Occipital lobe (tissue), 2 donors: ENCODE data around the gene RGS9BP. TPM values are rescaled to one million over a fixed set of nuclear protein-coding genes. Genes with fewer than 3 reads are reported as not detected.
"Not testable (repeated sequence)": the region's sequence is repeated elsewhere in the genome, so short reads cannot be mapped to it uniquely, and the experiment has no call there.

Experiments used
- DNase-seq: peaks from one replicate; lab custom pipeline; 2025; lab: John Stamatoyannopoulos, UW
- total RNA-seq: library from RNA; depleted of rRNA; stranded (reverse); fragments of >200 nt; gene quantifications from one replicate; pipeline ENCODE4 v1.2.3, GENCODE V29; 2014

RGS9BP gene
- total RNA-seq, 1 donor from 2014 or later: 0.78 TPM

DNA sequence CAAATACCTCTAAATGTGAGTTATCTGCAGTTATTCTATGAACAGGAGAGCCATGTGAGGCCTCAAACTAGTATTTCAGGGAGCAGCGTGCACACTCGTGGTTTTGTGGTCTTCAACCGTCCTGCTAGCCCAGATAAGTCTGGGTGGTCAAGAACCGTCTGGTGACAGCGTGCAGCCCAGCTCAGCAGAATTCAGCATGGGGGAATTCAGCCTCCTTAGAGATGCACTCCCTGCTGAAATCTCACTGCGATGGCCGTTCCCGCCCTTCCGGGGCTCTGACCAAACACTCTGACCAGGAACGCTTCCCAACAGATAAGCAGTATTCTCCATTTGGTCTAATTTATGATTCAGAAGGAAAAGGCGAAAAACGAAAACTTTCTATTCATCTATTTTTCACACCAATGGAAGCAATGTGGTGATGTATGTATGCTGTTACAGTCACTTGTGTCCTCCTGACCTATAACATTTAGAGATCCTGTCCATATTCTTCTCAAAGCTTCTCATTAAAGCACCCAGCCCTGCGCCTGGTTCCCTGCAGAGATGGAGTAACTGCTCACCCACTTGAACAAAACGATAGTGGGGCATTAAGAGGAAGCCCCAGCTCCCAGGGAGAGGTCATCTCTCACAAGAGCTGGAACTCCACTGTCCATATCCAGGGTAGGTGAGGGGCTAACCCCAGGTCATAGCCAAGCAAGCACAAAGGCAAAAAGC is 3.6 kb upstream of the RGS9BP start:
- DNase-seq: no peak

DNA sequence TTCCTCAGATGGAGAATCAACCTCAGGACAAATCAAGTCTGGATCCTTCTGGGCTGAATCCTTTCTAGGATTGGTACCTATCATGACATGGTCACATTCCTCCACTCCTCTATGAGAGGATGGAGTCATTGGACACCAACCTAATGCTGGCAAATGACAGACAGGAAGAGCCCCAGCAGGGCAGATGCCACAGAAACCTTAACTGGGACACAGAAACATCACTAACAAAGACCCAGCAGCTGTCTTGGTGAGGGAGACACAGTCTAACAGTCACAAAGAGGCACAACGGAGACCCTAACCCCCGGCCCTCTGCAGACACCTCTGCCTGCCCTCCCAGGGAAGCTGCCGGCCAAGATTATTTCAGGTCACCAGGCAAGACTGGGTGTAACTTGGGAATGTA is 2.8 kb upstream of the RGS9BP start:
- no peak for DNase-seq

DNA sequence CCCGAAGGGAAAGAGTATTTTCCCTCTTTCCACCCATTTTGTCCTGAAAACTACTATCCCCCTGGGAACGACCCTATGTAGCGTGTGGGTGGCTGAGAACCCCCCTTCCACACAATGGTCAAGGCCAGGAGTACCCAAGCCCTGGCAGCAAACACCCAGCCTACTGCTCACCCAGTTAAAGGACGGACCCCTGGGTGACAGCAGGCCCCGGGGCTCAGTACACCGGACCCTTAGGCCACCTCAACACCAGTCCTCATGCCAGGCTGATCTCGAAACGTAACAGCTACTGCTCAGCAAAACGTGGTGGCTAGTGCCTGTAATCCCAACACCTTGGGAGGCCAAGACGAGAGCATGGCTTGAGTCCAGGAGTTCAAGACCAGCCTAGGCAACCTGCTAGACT is 2.1 kb upstream of the RGS9BP start:
- DNase-seq: no peak

DNA sequence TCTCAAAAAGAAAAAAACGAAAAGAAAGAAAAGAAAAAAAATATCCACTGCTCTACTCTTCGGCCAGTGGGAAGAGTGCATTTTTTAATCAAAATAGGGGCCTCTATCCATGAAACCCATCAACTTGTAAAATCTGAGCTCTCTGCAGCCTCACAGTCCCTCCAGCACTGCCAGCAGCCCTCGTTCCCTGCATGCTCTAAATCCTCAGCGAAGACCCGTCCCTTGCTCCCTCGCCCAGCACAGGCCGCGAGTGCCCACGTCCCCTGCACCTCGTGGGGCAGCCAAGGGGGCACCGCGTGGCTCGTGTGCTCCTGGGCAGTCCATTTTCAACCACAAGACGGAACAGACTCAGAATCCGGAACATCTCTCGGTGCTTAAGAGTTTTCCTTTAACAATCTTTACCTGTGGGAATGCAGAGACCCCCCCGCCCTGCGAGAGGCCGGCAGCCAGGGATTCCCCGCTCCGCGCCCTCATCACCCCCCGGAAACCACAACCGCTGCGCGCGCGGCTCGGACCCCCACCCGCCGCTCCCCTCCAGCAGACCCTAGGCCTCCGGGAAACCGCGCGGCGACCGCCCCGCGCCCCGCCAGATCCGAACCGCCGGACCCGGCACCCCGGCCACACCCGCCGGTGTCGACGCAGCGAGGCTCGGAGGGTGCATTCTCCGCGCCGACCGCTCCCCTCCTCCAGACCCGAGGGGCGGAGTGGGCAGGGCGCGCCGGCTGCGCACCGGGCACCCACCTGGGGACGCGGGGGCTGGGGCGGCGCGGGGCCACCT is 1.3 kb upstream of the RGS9BP start:
- DNase-seq: no peak

DNA sequence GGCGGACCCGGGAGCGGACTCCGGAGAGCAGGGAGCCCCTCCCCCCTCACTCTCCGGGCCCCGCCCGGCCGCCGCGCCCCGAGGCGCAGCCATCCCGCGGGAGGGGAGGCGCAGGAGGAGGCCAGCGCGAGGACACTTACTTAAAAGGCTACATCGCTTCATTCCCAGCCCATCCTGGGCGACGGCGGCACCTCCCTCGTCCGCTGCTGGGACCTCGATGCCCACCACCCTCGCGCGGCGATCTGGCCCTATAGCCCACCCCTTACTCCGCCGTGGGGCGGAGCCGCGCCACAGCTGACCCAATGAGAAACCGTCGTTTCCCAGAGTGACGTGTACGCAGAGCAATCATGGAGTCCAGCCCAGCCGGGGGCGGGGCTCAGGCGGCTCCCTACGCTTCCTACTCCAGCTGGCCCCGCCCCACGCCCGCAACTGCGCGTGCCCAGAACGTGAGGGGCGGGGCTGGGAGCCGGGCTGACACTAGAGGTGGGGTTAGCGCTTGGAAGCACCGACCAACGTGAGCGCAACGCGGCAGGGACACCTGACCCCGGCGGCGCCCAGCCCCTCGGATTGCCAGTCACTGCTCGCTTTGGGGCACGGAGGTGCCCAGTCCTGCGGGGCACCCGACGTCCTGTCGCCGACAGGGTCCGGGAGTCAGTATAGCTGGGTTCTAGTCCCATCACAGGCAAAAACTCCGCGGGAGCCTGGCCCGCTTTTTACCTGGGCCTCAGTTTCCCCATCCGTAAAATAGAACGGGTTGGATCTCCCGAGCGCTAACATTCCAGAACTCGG is 523 bp upstream of the RGS9BP start, which contains the start of gene ANKRD27:
ANKRD27 (minus strand) TSS at position 250 of the 789 bp plus-strand sequence. CDS start 16,165 bp downstream, outside the sequence.
- DNase-seq: peak; percentile 97

DNA sequence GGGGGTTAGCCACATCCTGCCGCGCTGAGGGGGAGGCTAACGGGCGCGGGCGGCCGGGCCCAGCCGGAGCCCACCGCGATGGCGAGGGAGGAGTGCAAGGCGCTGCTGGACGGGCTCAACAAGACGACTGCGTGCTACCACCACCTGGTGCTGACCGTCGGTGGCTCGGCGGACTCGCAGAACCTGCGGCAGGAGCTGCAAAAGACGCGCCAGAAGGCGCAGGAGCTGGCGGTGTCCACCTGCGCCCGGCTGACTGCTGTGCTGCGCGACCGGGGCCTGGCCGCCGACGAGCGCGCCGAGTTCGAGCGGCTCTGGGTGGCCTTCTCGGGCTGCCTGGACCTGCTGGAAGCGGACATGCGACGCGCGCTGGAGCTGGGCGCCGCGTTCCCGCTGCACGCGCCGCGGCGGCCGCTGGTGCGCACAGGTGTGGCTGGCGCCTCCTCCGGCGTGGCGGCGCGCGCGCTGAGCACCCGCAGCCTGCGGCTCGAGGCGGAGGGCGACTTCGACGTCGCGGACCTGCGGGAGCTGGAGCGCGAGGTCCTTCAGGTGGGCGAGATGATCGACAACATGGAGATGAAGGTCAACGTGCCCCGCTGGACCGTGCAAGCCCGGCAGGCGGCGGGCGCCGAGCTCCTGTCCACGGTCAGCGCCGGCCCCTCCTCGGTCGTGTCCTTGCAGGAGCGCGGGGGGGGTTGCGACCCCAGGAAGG is 692 bp downstream of the RGS9BP start:
- no peak for DNase-seq

DNA sequence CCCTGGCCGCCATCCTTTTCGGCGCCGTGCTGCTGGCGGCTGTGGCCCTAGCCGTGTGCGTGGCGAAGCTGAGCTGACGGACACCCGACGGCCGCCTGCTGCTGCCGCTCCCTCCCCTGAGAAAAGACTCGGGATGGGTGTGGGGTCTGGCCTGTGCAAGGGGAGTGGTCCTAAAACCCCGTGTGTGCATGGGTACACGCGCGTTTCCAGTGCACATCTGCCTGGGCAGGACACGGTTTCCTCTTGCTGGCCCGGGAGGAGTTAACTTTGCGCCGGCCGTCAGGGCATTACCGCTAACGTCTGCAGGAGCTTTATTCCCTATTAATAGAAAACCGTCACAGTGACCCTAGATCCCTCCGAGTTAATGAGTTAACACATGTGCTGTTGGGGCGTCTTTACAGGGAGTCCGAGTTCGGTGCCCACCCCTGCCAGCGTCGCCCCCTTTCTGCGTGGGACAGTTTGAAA is 1.3 kb downstream of the RGS9BP start:
- no peak for DNase-seq

DNA sequence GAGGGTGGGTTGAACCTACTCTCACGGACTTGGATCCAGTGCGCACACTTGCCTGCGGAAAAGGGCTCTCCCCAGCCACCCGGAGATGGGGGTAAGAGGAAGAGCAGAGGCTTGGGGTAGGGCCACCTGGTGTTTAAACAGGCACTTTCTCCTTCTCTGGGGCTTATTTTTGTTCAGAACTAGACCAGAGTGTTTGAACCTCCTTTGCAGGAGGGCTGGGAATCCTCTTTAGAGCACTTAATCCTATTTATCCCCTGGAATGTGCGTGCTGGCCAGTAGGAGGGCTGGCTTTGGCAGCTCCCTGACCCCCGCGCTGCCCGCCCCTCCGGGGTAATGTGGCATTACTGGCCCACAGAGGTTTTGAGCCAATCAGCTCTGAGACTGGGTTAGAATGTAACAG is 2.0 kb downstream of the RGS9BP start:
- no peak for DNase-seq

DNA sequence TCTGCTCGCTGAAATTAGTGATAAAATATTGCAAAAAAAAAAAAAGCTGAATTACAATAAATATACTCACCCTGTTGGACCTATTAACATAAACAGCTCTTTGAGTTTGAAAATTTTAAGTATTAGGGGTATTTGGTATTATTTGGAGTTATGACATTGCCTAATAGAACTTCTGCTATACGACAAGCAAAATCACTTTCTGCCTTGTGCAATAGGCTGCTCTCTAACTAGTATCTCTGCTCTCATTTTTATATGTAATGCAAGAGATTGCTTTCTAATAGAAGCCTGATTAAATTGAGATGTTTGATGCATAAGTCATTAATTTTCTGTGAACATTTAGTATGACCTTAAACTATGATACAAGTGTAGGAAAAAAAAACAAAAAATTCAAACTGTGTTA is 5.3 kb downstream of the RGS9BP start:
- no peak for DNase-seq

DNA sequence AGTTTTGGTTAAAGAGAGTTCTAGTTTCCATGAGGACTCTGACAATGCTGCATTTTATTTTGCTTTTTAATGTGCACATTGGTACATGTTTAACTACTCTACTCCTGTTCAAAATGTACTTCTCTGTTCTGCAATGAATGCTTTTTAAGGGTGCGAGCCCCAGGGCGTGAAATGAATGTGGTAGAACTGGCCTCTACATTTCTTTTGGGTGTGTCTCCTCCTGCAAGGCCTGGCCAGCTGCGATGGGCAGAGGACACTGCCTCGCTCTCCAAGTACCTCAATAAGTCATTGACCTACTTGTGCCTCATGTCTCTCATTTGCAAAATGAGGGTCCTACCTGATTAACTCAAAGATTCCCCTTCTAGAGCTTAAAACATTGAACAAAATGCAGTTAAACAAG is 6.7 kb downstream of the RGS9BP start:
- no peak for DNase-seq

DNA sequence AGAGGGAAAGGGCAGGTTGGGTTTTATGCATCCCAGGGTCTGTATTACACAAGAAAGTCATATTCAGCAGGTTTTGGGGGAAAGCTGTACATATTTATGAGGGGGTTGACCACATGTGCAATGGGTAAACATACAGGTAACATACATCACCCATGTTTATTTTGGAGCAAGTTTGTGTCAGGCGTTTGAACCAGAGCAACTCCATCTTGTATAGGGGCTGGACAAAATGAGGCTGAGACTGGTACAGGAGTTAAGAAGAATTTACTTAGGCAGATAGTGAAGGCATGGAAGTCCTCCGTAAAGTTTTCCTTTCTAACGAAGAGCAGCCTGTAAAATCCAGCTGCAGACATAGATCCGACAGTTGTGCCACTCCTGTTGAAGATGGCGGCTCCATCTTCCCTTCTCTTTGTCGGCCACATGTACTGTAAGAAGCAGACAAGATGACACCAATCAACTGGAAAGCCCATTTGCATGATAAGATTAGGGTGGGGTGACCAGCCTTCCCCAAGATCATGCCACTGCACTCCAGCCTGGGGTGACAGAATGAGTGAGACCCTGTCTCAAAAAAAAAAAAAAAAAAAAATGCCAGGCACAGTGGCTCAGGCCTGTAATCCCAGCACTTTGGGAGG is 11.3 kb downstream of the RGS9BP start:
- DNase-seq: no peak

DNA sequence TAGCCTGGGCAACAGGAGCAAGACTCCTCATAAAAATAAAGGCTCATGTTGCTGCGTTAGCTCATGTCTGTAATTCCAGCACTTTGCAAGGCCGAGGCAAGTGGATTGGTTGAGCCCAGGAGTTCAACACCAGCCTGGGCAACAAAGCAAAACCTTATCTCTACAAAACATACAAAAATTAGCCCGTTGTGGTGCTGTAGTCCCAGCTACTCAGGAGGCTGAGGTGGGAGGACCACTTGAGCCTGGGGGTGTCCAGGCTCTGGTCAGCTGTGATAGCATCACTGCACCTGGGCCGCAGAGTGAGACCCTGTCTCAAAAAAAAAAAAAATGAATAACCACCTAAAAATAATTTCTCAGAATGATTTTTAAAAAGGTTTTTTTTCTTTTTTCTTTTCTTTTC is 12.0 kb downstream of the RGS9BP start:
- DNase-seq: no peak

DNA sequence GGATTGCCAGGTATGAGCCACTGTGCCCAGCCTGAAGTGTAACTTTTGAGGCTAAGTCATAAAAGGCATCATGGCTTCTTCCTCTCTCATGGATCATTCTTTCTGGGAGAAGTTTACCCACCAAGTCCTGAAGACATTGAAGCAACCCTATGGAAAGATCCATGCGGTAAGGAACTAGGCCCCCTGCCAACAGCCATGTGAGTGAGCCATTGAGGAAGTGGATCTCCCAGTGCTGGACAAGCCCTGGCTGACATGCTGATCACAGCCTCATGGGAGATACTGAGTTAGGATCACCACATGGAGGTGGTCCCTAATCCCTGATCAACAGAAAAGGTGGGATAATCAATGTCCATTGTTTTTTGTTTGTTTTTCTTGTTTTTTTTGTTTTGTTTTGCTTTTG is 12.7 kb downstream of the RGS9BP start:
- DNase-seq: no peak

DNA sequence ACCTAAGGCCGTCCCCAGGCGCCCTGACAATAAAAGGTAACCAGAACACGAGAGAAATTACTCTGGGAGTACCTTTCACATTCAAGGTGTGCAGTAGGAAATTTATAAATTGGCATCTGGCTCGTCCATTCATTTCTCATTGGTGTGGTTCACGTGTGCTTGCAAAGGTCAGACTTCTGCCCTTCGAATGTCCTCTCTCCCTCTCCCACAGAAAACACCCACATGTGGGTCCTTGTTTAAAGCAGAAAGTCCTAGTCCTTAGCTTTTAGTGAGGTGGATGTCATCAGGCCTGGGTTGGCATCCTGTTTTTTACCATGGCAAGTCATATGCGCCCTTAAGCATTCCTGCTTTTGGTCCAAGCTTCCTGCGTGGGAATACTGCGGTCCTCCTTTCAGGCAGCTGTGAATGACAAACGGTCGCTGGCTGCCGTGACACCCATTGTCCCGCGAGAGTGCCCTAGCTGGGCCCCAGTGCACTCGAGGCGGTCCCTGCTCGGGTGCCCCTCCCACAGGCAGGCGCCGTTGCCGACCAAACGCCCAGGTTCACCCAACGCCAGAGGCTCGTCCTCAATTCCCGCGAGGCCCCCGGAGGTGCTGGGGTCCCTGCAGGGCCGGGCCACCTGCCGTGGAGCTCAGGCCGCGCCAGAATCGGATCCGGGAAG is 15.8 kb downstream of the RGS9BP start, which contains the start of gene NUDT19:
NUDT19 (plus strand) TSS at position 531 of the 661 bp plus-strand sequence. CDS start 140 bp downstream, outside the sequence.
- DNase-seq: peak; percentile 82

DNA sequence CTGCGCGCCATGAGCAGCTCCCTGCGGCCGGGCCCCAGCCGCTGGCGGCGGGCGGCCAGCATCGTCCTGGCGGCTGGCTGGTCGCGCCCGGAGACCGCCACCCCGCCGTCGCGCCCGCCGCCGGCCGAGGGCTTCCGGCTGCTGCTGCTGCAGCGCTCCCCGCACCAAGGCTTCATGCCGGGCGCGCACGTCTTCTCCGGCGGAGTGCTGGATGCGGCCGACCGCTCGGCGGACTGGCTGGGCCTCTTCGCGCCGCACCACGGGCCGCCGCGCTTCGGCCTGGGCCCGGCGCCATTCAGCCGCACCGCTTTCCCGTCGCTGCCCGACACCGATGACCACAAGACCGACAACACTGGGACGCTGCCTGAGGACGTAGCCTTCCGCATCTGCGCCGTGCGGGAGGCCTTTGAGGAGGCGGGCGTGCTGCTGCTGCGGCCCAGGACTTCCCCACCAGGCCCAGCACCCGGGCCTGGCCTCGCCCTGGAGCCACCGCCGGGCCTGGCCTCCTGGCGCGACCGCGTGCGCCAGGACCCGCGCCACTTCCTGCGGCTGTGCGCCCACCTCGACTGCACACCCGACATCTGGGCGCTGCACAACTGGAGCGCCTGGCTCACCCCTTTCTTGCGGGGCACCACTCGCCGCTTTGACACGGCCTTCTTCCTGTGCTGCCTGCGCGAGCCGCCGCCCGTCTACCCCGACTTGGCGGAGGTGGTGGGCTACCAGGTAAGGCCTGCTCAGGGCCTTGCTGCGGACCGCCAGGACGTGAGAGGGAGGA is 16.5 kb downstream of the RGS9BP start:
- DNase-seq: peak; percentile 47

DNA sequence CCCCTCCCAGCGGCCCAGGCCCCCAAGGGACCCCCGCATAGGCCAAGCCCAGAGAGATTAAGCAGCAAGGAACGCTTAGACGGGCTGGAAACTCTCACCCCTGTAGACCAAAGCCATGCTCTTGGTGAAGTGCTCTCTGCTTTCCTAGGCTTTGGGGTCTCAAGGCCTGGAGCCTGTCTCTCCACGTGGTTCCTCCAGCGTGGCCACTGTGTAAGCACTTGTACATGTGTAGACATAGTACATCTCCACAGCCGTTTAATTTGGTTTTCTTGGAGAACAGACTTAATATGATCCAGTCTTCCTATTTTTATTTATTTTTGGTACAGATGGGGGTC is 17.0 kb downstream of the RGS9BP start:
- no peak for DNase-seq

DNA sequence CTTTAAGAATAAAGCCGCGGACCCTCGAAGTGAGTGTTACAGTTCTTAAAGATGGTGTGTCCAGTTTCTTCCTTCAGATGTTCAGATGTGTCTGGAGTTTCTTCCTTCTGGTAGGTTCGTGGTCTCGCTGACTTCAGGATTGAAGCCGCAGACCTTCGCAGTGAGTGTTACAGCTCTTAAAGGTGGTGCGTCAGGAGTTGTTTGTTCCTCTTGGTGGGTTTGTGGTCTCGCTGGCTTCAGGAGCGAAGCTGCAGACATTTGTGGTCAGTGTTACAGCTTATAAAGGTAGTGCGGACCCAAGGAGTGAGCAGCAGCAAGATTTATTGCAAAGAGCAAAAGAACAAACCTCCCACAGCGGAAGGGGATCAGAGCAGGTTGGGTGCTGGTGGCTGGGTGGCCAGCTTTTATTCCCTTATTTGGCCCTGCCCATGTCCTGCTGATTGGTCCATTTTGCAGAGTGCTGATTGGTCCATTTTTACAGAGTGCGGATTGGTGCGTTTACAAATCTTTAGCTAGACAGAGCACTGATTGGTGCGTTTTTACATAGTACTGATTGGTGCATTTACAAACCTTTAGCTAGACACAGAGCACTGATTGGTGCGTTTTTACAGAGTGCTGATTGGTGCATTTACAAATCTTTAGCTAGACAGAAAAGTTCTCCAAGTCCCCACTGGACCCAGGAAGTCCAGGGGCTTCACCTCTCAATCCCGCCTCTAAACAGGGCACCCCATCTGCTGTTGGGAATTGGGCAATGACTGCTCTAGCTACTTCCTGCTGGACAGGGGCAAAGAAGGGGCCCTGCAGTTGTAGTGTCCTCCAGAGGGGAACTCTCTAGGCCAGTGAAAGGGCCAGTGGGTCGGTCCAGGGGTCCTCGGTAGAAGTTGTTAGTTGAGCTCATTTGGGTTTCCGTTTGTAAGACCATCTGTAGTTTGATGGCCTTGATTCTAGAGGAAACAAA is 17.8 kb downstream of the RGS9BP start:
- DNase-seq: not testable (repeated sequence)

DNA sequence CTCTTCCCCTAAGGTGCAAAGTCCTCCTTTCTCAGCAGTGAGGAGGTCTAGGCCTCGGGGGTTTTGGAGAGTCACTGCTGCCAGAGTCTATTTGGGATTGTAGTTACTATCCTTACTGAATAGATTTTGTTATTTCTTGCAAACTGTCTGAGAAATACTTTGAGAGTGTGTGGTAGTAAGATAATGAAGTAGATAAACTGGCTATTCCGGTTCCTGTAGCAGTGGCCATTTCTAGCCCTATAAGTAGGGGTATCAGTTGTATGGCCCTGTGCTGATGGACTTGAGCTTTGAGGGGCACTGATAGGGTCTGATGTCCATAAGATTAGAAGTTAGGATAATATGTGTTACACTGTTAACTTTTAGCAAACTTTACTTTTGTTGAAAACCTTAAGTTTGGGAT is 18.7 kb downstream of the RGS9BP start:
- not testable (repeated sequence) for DNase-seq
